ENCODE data around the gene EML4. TPM values are rescaled to one million over a fixed set of nuclear protein-coding genes. Genes with fewer than 3 reads are reported as not detected.
A peak's percentile ranks its signal among the peaks of the same experiment; 100 is the strongest.

The EML4 gene
- total RNA-seq, 1 donor from 2014 or later, result 41.1 TPM

- TF ChIP-seq CTCF (IDR thresholded peaks at IDR 0.05), result no peak
- peaks cover 2% of the 10 kb centered on the region for H3K36me3 Mint-ChIP-seq (ENCODE audit: unreplicated experiment)
- no peak overlapping the region for H3K4me3 Mint-ChIP-seq (ENCODE audit: unreplicated experiment)
- no peak for DNase-seq (ENCODE audit: extremely low spot score, unreplicated experiment)
- peaks cover 20% of the 10 kb centered on the region for H3K4me1 Mint-ChIP-seq (ENCODE audit: unreplicated experiment)
- H3K9me3 Mint-ChIP-seq (ENCODE audit: unreplicated experiment), result no peaks in the 10 kb centered on the region
- no peak overlapping the region for H3K27ac Mint-ChIP-seq (ENCODE audit: unreplicated experiment)
- H3K27me3 Mint-ChIP-seq (ENCODE audit: unreplicated experiment), result no peaks in the 10 kb centered on the region
These were observed 45.5 kb downstream of the EML4 start for GRCh38 chr2:42214669-42215068.

GRCh38 chr2:42216694-42217093, 47.5 kb downstream of the EML4 start:
- H3K27ac Mint-ChIP-seq (ENCODE audit: unreplicated experiment), result no peak overlapping the region
- no peak overlapping the region for H3K4me3 Mint-ChIP-seq (ENCODE audit: unreplicated experiment)
- H3K27me3 Mint-ChIP-seq (ENCODE audit: unreplicated experiment), result no peaks in the 10 kb centered on the region
- no peak for DNase-seq (ENCODE audit: extremely low spot score, unreplicated experiment)
- TF ChIP-seq CTCF (IDR thresholded peaks at IDR 0.05), result no peak
- H3K36me3 Mint-ChIP-seq (ENCODE audit: unreplicated experiment), result no peaks in the 10 kb centered on the region
- H3K9me3 Mint-ChIP-seq (ENCODE audit: unreplicated experiment), result no peaks in the 10 kb centered on the region
- peaks cover 21% of the 10 kb centered on the region for H3K4me1 Mint-ChIP-seq (ENCODE audit: unreplicated experiment)

GRCh38 chr2:42217307-42217706, 48.2 kb downstream of the EML4 start:
- Mint-ChIP-seq H3K4me3 (ENCODE audit: unreplicated experiment) (no peak overlapping the region), H3K27me3 (ENCODE audit: unreplicated experiment) (no peaks in the 10 kb centered on the region), H3K36me3 (ENCODE audit: unreplicated experiment) (no peaks in the 10 kb centered on the region), H3K9me3 (ENCODE audit: unreplicated experiment) (no peaks in the 10 kb centered on the region), H3K4me1 (ENCODE audit: unreplicated experiment) (peaks cover 21% of the 10 kb centered on the region), H3K27ac (ENCODE audit: unreplicated experiment) (no peak overlapping the region)
- TF ChIP-seq CTCF (IDR thresholded peaks at IDR 0.05), result no peak
- DNase-seq (ENCODE audit: extremely low spot score, unreplicated experiment), result no peak

GRCh38 chr2:42217914-42218313, 48.8 kb downstream of the EML4 start:
- TF ChIP-seq CTCF (IDR thresholded peaks at IDR 0.05), result no peak
- no peaks in the 10 kb centered on the region for H3K27me3 Mint-ChIP-seq (ENCODE audit: unreplicated experiment)
- no peak for DNase-seq (ENCODE audit: extremely low spot score, unreplicated experiment)
- no peaks in the 10 kb centered on the region for H3K36me3 Mint-ChIP-seq (ENCODE audit: unreplicated experiment)
- peaks cover 21% of the 10 kb centered on the region for H3K4me1 Mint-ChIP-seq (ENCODE audit: unreplicated experiment)
- no peak overlapping the region for H3K4me3 Mint-ChIP-seq (ENCODE audit: unreplicated experiment)
- peak overlapping the region; percentile 42 for H3K27ac Mint-ChIP-seq (ENCODE audit: unreplicated experiment)
- H3K9me3 Mint-ChIP-seq (ENCODE audit: unreplicated experiment), result no peaks in the 10 kb centered on the region

GRCh38 chr2:42218712-42219111, 49.6 kb downstream of the EML4 start:
- H3K4me1 Mint-ChIP-seq (ENCODE audit: unreplicated experiment), result peaks cover 22% of the 10 kb centered on the region
- no peak for DNase-seq (ENCODE audit: extremely low spot score, unreplicated experiment)
- no peaks in the 10 kb centered on the region for H3K9me3 Mint-ChIP-seq (ENCODE audit: unreplicated experiment)
- H3K27me3 Mint-ChIP-seq (ENCODE audit: unreplicated experiment), result no peaks in the 10 kb centered on the region
- no peaks in the 10 kb centered on the region for H3K36me3 Mint-ChIP-seq (ENCODE audit: unreplicated experiment)
- no peak for TF ChIP-seq CTCF (IDR thresholded peaks at IDR 0.05)
- H3K4me3 Mint-ChIP-seq (ENCODE audit: unreplicated experiment), result no peak overlapping the region
- no peak overlapping the region for H3K27ac Mint-ChIP-seq (ENCODE audit: unreplicated experiment)
